ENCODE measurements around the gene NLRP6.
"Not testable (repeated sequence)": the region's sequence is repeated elsewhere in the genome, so short reads cannot be mapped to it uniquely, and the experiment has no call there.

NLRP6 gene

GRCh38 chr11:278001-278951, at the start of gene NLRP6:
Gene NLRP6, plus strand, starts transcription at chr11:278407. Its CDS starts 163 bp downstream, at chr11:278570.
- no peak for DNase-seq

GRCh38 chr11:230431-230830, 47.8 kb upstream of the NLRP6 start:
- no peak for DNase-seq

GRCh38 chr11:232783-233565, 45.2 kb upstream of the NLRP6 start:
- no peak for DNase-seq

- DNase-seq, result no peak
Observed at GRCh38 chr11:235180-235579, 43.0 kb upstream of the NLRP6 start.

- DNase-seq, result peak; percentile 18
Observed at GRCh38 chr11:235609-235996, 42.6 kb upstream of the NLRP6 start.

- peak; percentile 87 for DNase-seq
Observed at GRCh38 chr11:235997-236773, 42.0 kb upstream of the NLRP6 start, which contains the start of gene SIRT3. Gene SIRT3, minus strand, starts transcription at chr11:236342. Its CDS starts 14 bp downstream, at chr11:236328.

GRCh38 chr11:236774-237767, 41.1 kb upstream of the NLRP6 start, which contains the start of gene PSMD13:
Gene PSMD13, plus strand, starts transcription at chr11:236976. Its CDS starts 74 bp downstream, at chr11:237050.
- peak; percentile 83 for DNase-seq

GRCh38 chr11:238346-238745, 39.9 kb upstream of the NLRP6 start:
- not testable (repeated sequence) for DNase-seq

- no peak for DNase-seq
Observed at GRCh38 chr11:240315-240714, 37.9 kb upstream of the NLRP6 start.

GRCh38 chr11:241634-242033, 36.6 kb upstream of the NLRP6 start:
- DNase-seq, result no peak

GRCh38 chr11:244376-244775, 33.8 kb upstream of the NLRP6 start:
- no peak for DNase-seq

- DNase-seq, result no peak
Observed at GRCh38 chr11:249062-249461, 29.1 kb upstream of the NLRP6 start.

- DNase-seq, result no peak
Observed at GRCh38 chr11:250274-250673, 27.9 kb upstream of the NLRP6 start.

- DNase-seq, result peak; percentile 42
Observed at GRCh38 chr11:250740-251299, 27.4 kb upstream of the NLRP6 start.

GRCh38 chr11:251550-251949, 26.7 kb upstream of the NLRP6 start:
- DNase-seq, result no peak

- DNase-seq, result no peak
Observed at GRCh38 chr11:252666-253065, 25.5 kb upstream of the NLRP6 start.

GRCh38 chr11:253160-253885, 24.9 kb upstream of the NLRP6 start:
- DNase-seq, result no peak

- DNase-seq, result no peak
Observed at GRCh38 chr11:253886-254270, 24.3 kb upstream of the NLRP6 start.

GRCh38 chr11:255176-255575, 23.0 kb upstream of the NLRP6 start:
- peak; percentile 47 for DNase-seq

GRCh38 chr11:255816-256215, 22.4 kb upstream of the NLRP6 start:
- no peak for DNase-seq

Data from fibroblast of skin of right biceps (primary cell).